ENCODE results near the gene SRP19.
"Not testable (repeated sequence)": the region's sequence is repeated elsewhere in the genome, so short reads cannot be mapped to it uniquely, and the experiment has no call there.

SRP19 gene

DNA sequence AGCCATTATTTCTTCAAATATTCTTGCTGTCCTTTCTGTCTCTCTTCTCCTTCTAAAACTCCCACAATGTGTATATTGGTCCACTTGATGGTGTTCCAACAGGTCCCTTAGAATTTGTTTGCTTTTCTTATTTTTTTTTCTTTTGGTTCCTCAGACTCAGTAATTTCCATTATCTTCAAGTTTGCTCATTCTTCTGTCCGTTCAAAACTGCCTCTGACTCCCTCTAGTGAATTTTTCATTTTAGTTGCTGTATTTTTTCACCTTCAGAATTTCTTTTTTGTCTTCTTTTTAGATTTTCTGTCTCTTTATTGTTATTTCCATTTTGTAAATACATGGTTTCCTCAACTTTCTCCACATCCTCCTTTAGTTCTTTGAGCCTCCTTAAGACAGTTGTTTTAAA is 6.4 kb upstream of the SRP19 start:
- intact Hi-C loops (cut with micrococcal nuclease): no loop called here
- Mint-ChIP-seq H3K27ac (no peak overlapping the region), H3K9me3 (peaks cover 11% of the 10 kb centered on the region), H3K4me1 (ENCODE audit: low read depth) (no peaks in the 10 kb centered on the region), H3K36me3 (ENCODE audit: low read depth) (no peaks in the 10 kb centered on the region), H3K4me3 (no peak overlapping the region), H3K27me3 (peaks cover 36% of the 10 kb centered on the region)

DNA sequence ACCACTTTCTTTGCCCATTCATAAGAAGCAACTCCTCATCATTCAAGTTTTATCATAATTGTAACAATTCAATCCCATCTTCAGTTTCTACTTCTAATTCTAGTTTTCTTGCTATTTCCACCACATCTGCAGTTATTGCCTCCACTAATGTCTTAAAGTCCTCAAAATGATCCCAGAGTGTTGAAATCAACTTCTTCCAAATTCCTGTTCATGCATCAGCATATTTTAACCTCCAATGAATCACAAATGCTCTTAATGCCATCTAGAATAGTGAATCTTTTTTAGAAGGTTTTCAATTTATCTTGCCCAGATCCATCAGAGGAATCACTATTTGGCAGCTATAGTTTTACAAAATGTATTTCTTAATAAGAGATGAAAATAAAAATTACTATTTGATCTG is 3.2 kb upstream of the SRP19 start:
- H3K27ac Mint-ChIP-seq: no peak overlapping the region
- peaks cover 12% of the 10 kb centered on the region for H3K4me1 Mint-ChIP-seq (ENCODE audit: low read depth)
- peaks cover 31% of the 10 kb centered on the region for H3K27me3 Mint-ChIP-seq
- peaks cover 13% of the 10 kb centered on the region for H3K36me3 Mint-ChIP-seq (ENCODE audit: low read depth)
- no peak overlapping the region for H3K4me3 Mint-ChIP-seq
- H3K9me3 Mint-ChIP-seq: peaks cover 11% of the 10 kb centered on the region
- intact Hi-C loops (cut with micrococcal nuclease): no loop called here

DNA sequence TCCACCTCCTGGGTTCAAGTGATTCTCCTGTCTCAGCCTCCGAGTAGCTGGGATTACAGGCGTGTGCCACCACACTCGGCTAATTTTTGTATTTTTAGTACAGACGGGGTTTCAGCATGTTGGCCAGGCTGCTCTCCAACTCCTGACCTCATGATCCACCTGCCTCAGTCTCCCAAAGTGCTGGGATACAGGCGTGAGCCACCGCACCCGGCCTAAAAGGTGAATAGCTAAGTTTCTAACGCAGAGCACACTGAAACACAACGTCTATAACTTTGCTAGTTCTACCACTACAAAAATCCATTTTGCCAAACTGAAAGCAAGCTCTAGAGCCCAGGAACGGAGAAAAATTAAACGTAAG is 537 bp upstream of the SRP19 start:
- not testable (repeated sequence) for H3K9me3 Mint-ChIP-seq
- Mint-ChIP-seq H3K27me3 (peaks cover 17% of the 10 kb centered on the region), H3K4me1 (ENCODE audit: low read depth) (peaks cover 22% of the 10 kb centered on the region), H3K36me3 (ENCODE audit: low read depth) (peaks cover 36% of the 10 kb centered on the region), H3K27ac (peak overlapping the region; percentile 89), H3K4me3 (peak overlapping the region; percentile 88)
- intact Hi-C loops (cut with micrococcal nuclease): loop anchor here (2.0 kb wide), 1 partner anchor 62 kb away; the partner anchor contains the start of gene REEP5

DNA sequence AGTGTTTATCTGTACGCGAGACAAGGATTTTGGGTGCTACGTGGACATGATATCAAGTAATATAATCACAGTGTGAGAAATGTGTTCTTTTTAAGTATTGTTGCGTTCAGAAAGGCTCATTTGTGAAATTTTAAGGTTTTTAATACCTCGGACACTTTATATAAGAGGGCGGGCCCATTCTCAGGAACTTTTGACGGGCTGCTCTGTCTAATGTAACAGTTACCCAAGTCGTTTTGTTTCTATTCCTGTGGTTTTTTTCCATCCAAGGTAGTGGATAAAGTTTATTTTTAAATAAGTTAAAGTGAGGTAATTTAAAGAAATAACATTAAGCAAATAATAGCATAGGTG is 525 bp downstream of the SRP19 start:
- Mint-ChIP-seq H3K36me3 (ENCODE audit: low read depth) (peaks cover 47% of the 10 kb centered on the region), H3K4me1 (ENCODE audit: low read depth) (peaks cover 23% of the 10 kb centered on the region), H3K27ac (peak overlapping the region; percentile 89)

DNA sequence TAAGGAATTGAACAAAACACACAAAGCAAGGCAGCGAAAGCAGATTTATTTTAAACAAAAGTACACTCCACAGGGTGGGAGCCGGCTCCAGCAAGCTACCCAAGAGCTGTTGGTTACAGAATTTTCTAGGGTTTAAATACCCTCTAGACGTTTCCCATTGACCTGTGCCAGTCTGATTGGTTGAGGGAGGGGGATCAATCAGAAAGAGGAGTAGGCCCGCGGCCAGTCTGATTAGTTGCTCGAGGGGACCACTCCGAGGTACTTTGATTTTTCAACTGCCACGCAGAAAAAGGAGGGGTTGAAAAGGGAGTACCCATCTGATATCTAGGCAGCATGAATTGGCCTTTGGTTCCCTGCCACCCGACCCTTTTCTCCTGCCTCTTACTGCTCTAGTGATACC is 998 bp downstream of the SRP19 start:
- no peaks in the 10 kb centered on the region for H3K9me3 Mint-ChIP-seq
- H3K4me3 Mint-ChIP-seq: peak overlapping the region; percentile 88
- peaks cover 8% of the 10 kb centered on the region for H3K27me3 Mint-ChIP-seq
- H3K27ac Mint-ChIP-seq: no peak overlapping the region
- H3K36me3 Mint-ChIP-seq (ENCODE audit: low read depth): peaks cover 52% of the 10 kb centered on the region
- intact Hi-C loops (cut with micrococcal nuclease): no loop called here
- peaks cover 28% of the 10 kb centered on the region for H3K4me1 Mint-ChIP-seq (ENCODE audit: low read depth)

More for the DNA sequence above, 525 bp downstream of the SRP19 start:
- intact Hi-C loops (cut with micrococcal nuclease): loop anchor here (1.0 to 2.0 kb wide), 2 partner anchors 61 to 115 kb away; partner anchors contain the start of genes DCP2 and REEP5
- Mint-ChIP-seq H3K4me3 (peak overlapping the region; percentile 88), H3K9me3 (no peaks in the 10 kb centered on the region), H3K27me3 (peaks cover 10% of the 10 kb centered on the region)

DNA sequence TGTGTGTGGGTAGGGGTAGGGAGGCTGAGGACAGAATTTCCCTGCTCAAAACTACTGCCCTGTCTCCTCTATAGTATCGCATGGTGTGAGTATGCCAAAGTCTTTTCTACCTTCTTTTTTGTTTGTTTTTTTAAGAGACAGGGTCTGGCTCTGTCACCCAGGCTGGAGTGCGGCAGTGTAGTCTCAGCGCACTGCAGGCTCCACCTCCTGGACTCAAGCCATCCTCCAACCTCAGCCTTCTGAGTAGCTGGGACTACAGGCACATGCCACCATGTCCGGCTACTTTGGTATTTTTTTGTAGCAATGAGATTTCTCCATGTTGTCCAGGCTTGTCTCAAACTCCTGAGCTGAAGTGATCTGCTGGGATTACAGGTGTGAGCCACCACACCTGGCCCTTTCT is 2.5 kb downstream of the SRP19 start:
- H3K9me3 Mint-ChIP-seq: no peaks in the 10 kb centered on the region
- H3K4me3 Mint-ChIP-seq: no peak overlapping the region
- H3K4me1 Mint-ChIP-seq (ENCODE audit: low read depth): peaks cover 32% of the 10 kb centered on the region
- H3K27ac Mint-ChIP-seq: peak overlapping the region; percentile 42
- H3K36me3 Mint-ChIP-seq (ENCODE audit: low read depth): peaks cover 66% of the 10 kb centered on the region
- no peaks in the 10 kb centered on the region for H3K27me3 Mint-ChIP-seq
- intact Hi-C loops (cut with micrococcal nuclease): no loop called here

DNA sequence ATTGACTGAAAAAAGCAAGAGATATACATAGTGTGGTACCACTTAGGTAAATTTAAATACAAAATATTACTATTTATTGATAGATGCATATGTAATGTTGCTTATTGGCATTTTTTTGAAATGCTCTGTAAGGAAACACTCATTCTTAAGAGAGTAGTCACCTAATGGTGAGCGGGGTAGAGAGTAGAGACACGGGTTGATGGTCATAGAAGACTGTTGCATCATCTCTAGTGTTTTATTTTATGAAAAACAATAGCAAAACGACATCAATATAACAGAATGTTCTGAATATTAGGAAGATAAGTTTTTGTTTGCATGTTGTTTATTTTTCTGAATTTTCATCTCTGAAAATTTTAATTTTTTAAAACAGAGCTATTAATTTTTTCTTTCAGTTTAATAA is 4.0 kb downstream of the SRP19 start:
- intact Hi-C loops (cut with micrococcal nuclease): no loop called here
- Mint-ChIP-seq H3K4me1 (ENCODE audit: low read depth) (peaks cover 34% of the 10 kb centered on the region), H3K27me3 (no peaks in the 10 kb centered on the region), H3K36me3 (ENCODE audit: low read depth) (peaks cover 82% of the 10 kb centered on the region), H3K9me3 (no peaks in the 10 kb centered on the region), H3K27ac (no peak overlapping the region), H3K4me3 (no peak overlapping the region)

DNA sequence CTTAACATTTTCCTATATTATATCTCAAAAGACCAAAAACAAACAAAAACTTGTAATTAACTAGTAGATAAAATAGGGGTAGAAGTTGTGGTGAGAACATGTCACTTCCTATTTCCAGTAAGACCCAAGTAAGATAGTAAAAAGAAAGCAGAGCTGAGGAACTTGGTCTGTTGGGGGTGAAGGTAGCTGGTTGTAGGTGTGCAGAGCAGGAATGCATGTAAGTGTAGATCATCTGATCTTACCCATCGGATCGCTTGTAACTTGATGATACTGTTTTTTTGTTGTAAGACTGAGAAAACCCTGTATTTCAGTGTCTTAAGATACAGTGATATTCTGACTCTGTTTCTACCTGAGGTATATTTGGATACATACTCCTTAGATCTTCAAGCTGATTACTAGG is 5.7 kb downstream of the SRP19 start:
- peaks cover 87% of the 10 kb centered on the region for H3K36me3 Mint-ChIP-seq (ENCODE audit: low read depth)

DNA sequence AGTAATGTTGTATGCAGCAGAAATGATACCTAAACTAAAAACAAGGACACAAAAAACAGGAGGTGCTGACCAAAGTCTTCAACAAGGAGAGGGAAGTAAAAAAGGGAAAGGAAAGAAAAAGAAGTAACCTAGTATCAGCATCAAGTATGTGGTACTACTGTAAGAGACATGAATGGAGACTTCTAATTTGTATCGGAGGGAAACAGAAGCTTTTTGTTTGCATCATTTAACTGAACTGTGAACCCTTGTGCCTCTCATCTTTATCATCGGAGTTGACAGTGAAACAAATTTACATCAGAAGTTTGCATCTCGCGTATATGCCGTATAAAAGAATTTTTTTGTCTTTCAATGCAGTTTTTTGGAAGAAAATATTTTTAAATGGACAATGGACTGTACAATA is 6.3 kb downstream of the SRP19 start:
- H3K4me3 Mint-ChIP-seq: no peak overlapping the region
- intact Hi-C loops (cut with micrococcal nuclease): no loop called here
- peaks cover 85% of the 10 kb centered on the region for H3K36me3 Mint-ChIP-seq (ENCODE audit: low read depth)
- no peaks in the 10 kb centered on the region for H3K9me3 Mint-ChIP-seq
- peak overlapping the region; percentile 51 for H3K27ac Mint-ChIP-seq
- no peaks in the 10 kb centered on the region for H3K27me3 Mint-ChIP-seq
- peaks cover 32% of the 10 kb centered on the region for H3K4me1 Mint-ChIP-seq (ENCODE audit: low read depth)

More for the DNA sequence above, 5.7 kb downstream of the SRP19 start:
- Mint-ChIP-seq H3K27me3 (no peaks in the 10 kb centered on the region), H3K4me3 (no peak overlapping the region), H3K9me3 (no peaks in the 10 kb centered on the region), H3K27ac (peak overlapping the region; percentile 51), H3K4me1 (ENCODE audit: low read depth) (peaks cover 35% of the 10 kb centered on the region)
- intact Hi-C loops (cut with micrococcal nuclease): no loop called here

DNA sequence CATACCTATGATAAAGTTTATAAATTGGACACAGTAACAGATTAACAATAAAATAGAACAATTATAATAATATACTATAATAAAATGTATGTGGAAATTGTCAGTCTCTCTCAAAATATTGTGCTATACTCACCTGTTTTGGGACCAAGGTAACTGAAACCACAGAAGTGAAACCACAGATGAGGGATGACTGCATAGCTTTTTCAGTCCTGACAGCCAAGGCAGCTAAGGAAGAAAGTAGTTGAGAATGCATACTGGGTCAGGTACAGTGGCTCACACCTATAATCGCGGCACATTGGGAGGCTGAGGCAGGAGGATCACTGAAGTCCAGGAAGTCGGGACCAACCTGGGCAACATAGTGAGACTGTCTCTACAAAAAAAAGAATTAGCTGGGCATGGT is 8.9 kb downstream of the SRP19 start:
- H3K27me3 Mint-ChIP-seq: no peaks in the 10 kb centered on the region
- intact Hi-C loops (cut with micrococcal nuclease): no loop called here
- H3K4me1 Mint-ChIP-seq (ENCODE audit: low read depth): peaks cover 27% of the 10 kb centered on the region
- H3K36me3 Mint-ChIP-seq (ENCODE audit: low read depth): peaks cover 80% of the 10 kb centered on the region
- H3K4me3 Mint-ChIP-seq: no peak overlapping the region
- H3K9me3 Mint-ChIP-seq: no peaks in the 10 kb centered on the region
- no peak overlapping the region for H3K27ac Mint-ChIP-seq

DNA sequence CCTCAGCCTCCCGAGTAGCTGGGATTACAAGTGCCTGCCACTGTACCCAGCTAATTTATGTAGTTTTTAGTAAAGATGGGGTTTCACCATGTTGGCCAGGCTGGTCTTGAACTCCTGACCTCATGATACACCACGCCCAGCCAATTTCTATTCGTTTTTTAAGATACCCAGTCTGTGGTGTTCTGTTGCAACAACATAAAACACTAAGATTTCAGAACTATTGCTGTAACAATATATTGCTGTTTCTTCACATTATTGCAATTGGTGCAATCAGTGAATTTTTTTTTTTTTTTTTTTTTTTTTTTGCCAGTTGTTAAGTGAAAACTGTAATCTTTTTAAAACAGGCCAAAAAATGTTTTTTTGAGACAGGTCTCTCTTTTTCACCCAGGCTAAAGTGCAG is 9.9 kb downstream of the SRP19 start:
- Mint-ChIP-seq H3K27me3 (no peaks in the 10 kb centered on the region), H3K4me1 (ENCODE audit: low read depth) (peaks cover 27% of the 10 kb centered on the region), H3K27ac (no peak overlapping the region), H3K36me3 (ENCODE audit: low read depth) (peaks cover 79% of the 10 kb centered on the region), H3K4me3 (no peak overlapping the region), H3K9me3 (no peaks in the 10 kb centered on the region)
- intact Hi-C loops (cut with micrococcal nuclease): no loop called here

DNA sequence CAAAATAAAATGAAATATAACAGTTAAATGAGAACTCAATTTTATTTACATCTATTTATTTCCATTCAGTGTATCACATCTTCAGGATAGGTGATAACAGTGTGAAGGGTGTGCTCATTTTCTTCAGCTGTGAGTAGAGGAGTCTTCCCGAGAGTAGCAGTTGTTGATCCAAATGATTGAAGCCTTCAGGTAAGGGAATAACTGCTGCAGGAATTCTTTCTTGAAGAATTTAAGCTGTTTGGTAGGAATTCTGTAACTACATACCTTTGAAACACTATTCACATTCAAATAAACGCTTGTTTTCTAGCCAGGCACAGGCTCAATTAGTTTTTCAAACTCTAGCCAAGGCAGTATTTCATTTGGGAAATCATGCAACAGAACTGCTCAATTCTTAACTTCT is 15.3 kb downstream of the SRP19 start:
- intact Hi-C loops (cut with micrococcal nuclease): loop anchor here (5.0 kb wide), 1 partner anchor 36 kb away; no protein-coding TSS in a partner anchor
- H3K27me3 Mint-ChIP-seq: no peaks in the 10 kb centered on the region
- H3K36me3 Mint-ChIP-seq (ENCODE audit: low read depth): peaks cover 48% of the 10 kb centered on the region
- H3K9me3 Mint-ChIP-seq: no peaks in the 10 kb centered on the region
- no peak overlapping the region for H3K4me3 Mint-ChIP-seq
- peaks cover 10% of the 10 kb centered on the region for H3K4me1 Mint-ChIP-seq (ENCODE audit: low read depth)
- H3K27ac Mint-ChIP-seq: no peak overlapping the region

DNA sequence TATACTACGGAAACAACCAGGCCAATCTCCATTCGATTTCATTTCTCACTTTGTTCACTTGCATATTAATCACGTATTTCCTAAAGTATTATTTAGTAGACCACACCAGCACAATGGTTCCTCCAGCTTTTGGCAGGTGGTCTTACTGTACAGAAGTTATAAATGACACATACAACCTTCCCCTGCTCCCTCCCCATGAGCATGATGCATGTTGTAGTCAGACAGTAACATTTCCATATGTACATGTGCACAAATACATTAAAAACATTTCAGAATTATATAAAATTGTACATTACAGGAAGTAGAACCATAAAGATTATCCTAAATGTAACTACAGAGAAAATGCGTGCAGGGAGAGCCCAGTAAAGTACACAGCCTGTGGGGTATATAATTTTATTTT is 17.0 kb downstream of the SRP19 start:
- intact Hi-C loops (cut with micrococcal nuclease): loop anchor here (5.0 kb wide), 1 partner anchor 34 kb away; no protein-coding TSS in a partner anchor
- no peak overlapping the region for H3K4me3 Mint-ChIP-seq
- no peak overlapping the region for H3K27ac Mint-ChIP-seq
- no peaks in the 10 kb centered on the region for H3K27me3 Mint-ChIP-seq
- peaks cover 4% of the 10 kb centered on the region for H3K4me1 Mint-ChIP-seq (ENCODE audit: low read depth)
- H3K36me3 Mint-ChIP-seq (ENCODE audit: low read depth): peaks cover 40% of the 10 kb centered on the region
- H3K9me3 Mint-ChIP-seq: no peaks in the 10 kb centered on the region

DNA sequence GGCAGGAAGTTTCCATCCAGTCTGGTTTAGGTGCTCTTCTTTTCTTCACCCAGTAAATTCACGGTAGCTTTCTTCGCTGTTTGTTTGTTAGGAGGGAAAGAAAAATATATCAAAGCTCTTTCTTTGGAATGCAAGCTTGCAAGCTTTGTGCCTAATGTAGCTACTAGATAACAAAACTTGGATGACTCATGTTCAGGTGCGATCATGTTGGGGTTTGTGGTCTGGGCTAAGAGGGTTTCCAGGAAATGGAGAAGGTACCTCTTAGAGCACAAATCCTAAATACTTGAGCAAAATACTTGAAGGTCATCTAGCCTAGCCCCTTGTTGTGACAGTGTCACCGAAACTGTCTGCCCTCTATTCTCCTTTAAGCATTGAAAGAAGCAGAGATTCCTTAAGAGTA is 17.7 kb downstream of the SRP19 start:
- H3K4me1 Mint-ChIP-seq (ENCODE audit: low read depth): peaks cover under 1% of the 10 kb centered on the region
- H3K27ac Mint-ChIP-seq: no peak overlapping the region
- intact Hi-C loops (cut with micrococcal nuclease): loop anchor here (5.0 kb wide), 1 partner anchor 34 kb away; no protein-coding TSS in a partner anchor
- H3K9me3 Mint-ChIP-seq: no peaks in the 10 kb centered on the region
- peaks cover 34% of the 10 kb centered on the region for H3K36me3 Mint-ChIP-seq (ENCODE audit: low read depth)
- no peak overlapping the region for H3K4me3 Mint-ChIP-seq
- no peaks in the 10 kb centered on the region for H3K27me3 Mint-ChIP-seq

DNA sequence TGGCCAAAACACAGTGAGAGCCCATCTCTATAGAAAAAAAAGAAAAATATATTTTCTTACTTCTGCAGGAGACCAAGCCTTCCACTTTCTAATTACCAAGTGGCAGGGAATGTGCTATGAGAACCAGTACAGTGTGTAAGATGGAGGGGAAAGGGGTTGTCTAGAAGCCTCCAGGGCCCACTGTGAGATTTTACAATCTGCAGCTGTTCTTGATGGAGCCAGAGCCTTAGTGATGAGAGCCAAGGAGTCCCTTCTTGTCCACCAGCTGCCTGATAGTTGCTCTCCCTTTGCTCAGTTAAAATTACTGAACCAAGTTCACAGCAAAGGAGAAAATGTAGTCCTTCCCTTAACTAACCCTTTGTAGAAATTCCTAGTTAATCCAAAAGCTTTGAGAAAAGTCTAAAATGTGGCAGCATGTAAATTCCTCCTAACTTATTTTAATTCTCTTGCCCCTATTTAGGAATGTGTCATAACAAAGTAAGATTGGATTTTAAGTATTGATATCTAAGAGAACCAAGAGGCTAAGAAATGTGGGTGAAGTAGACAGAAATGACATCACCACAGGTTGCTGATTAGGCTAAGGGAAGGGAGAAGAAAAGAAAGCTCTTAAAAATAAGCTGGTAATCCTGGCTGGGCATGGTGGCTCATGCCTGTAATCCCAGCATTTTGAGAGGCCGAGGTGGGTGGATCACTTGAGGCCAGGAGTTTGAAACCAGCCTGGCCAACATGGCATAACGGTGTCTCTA is 19.3 kb downstream of the SRP19 start:
- Mint-ChIP-seq H3K36me3 (ENCODE audit: low read depth) (peaks cover 28% of the 10 kb centered on the region), H3K9me3 (no peaks in the 10 kb centered on the region), H3K4me3 (no peak overlapping the region), H3K27ac (no peak overlapping the region), H3K27me3 (no peaks in the 10 kb centered on the region), H3K4me1 (ENCODE audit: low read depth) (peaks cover 4% of the 10 kb centered on the region)
- intact Hi-C loops (cut with micrococcal nuclease): no loop called here

Measured in dendritic cell treated with granulocyte-macrophage colony-stimulating factor and Interleukin-4, amounts not matched to agents 40 ng/mL and 50 ng/mL, for 4 days (primary cell).